B cell (primary cell): Measurements from ENCODE around the gene TMC8. TPM values are rescaled to one million over a fixed set of nuclear protein-coding genes. Genes with fewer than 3 reads are reported as not detected.

Experiments
- ATAC-seq: fragments of 200-7000 bp; cut with Tn5 transposase; one replicate; pipeline ENCODE4 v1.10.0; 2021; ENCODE audit warnings: low read depth, mild to moderate bottlenecking, moderate number of reproducible peaks, moderate library complexity
- CTCF ChIA-PET: fragments of 350-600 bp; sonication (Branson Sonifier 250); formaldehyde crosslinking; loops from one replicate; lab custom pipeline; 2021; ENCODE audit warnings: antibody characterized with exemption, inconsistent platforms; lab: Charles Lee
- POLR2A ChIA-PET: fragments of 350-600 bp; sonication (Branson Sonifier 250); formaldehyde crosslinking; loops from one replicate; lab custom pipeline; 2021; ENCODE audit warnings: antibody characterized with exemption; lab: Charles Lee
- DNase-seq: peaks from one replicate; pipeline ENCODE4 v3.0.0; 2013
- H2AFZ ChIP-seq: 2 replicates; pipeline ENCODE4 v1.6.1; 2012; ENCODE audit warnings: mild to moderate bottlenecking, low read depth, low read length; ENCODE audit not compliant: insufficient read depth, poor library complexity, severe bottlenecking
- H3K27ac ChIP-seq, 2 donors: 1 replicate in 1 of 2; 2 replicates in 1 of 2; pipeline ENCODE4 v1.5.1; 2012 to 2013; ENCODE audit warnings: low read length in 2 of 2, mild to moderate bottlenecking in 2 of 2, moderate library complexity in 1 of 2
- H3K27me3 ChIP-seq, 4 experiments: fragments of 200-600 bp in 1 of 4; sonication (generic) in 1 of 4; replicated peaks in 1 of 4; 1 replicate in 2 of 4; 2 replicates in 2 of 4; pipeline versions ENCODE4 v1.6.1 to v1.7.0; 2013 to 2016; ENCODE audit warnings: low read length in 3 of 4, mild to moderate bottlenecking in 2 of 4, mixed read lengths in 1 of 4, moderate library complexity in 1 of 4; ENCODE audit not compliant: insufficient read depth in 4 of 4, control insufficient read depth in 3 of 4; ENCODE audit errors: control extremely low read depth in 1 of 4
- H3K36me3 ChIP-seq, 2 experiments: replicated peaks in 1 of 2; 1 replicate in 1 of 2; 2 replicates in 1 of 2; pipeline versions ENCODE4 v1.6.1 to v1.7.1; 2013; ENCODE audit warnings: low read length in 1 of 2; ENCODE audit not compliant: insufficient read depth in 2 of 2, control insufficient read depth in 1 of 2; ENCODE audit errors: control extremely low read depth in 1 of 2, extremely low read depth in 1 of 2
- H3K4me1 ChIP-seq, 2 donors: fragments of 200-600 bp in 1 of 2; sonication (generic) in 1 of 2; 1 replicate in 1 of 2; 2 replicates in 1 of 2; pipeline versions ENCODE4 v1.5.1 to v1.6.1; 2013 to 2017; ENCODE audit warnings: low read length in 2 of 2; ENCODE audit not compliant: control insufficient read depth in 2 of 2, insufficient read depth in 2 of 2
- H3K4me2 ChIP-seq: replicated peaks from 2 replicates; pipeline ENCODE3; 2012; ENCODE audit warnings: mild to moderate bottlenecking, low read depth, low read length; ENCODE audit not compliant: poor library complexity, severe bottlenecking
- H3K4me3 ChIP-seq, 5 experiments: fragments of 200-600 bp in 1 of 5; sonication (generic) in 1 of 5; 1 replicate in 3 of 5; 2 replicates in 2 of 5; pipeline versions ENCODE4 v1.5.1 to v1.7.0; 2011 to 2016; ENCODE audit warnings: low read length in 4 of 5, mild to moderate bottlenecking in 4 of 5, low read depth in 2 of 5, control low read depth in 1 of 5, moderate library complexity in 1 of 5; ENCODE audit not compliant: insufficient read depth in 1 of 5; ENCODE audit errors: control extremely low read depth in 1 of 5, extremely low read depth in 1 of 5
- H3K79me2 ChIP-seq: fragments of 200-600 bp; sonication (generic); one replicate; pipeline ENCODE4 v1.6.0; 2016; ENCODE audit warnings: low read length; ENCODE audit not compliant: control insufficient read depth, insufficient read depth
- H3K9ac ChIP-seq: fragments of 200-600 bp; sonication (generic); 2 replicates; pipeline ENCODE4 v1.6.1; 2017; ENCODE audit warnings: mild to moderate bottlenecking, low read length, moderate library complexity
- H3K9me3 ChIP-seq, 3 donors: one replicate each; pipeline versions ENCODE4 v1.6.1 to v1.7.1; 2013; ENCODE audit warnings: low read length in 2 of 3; ENCODE audit not compliant: control insufficient read depth in 2 of 3, insufficient read depth in 1 of 3; ENCODE audit errors: control extremely low read depth in 1 of 3
- H4K20me1 ChIP-seq: 2 replicates; pipeline ENCODE4 v1.6.0; 2012; ENCODE audit warnings: mild to moderate bottlenecking, low read length; ENCODE audit not compliant: insufficient read depth, control insufficient read depth, poor library complexity, severe bottlenecking
- H3K27ac Mint-ChIP-seq: one replicate; pipeline ENCODE4 v1.8.0; 2021; ENCODE audit warnings: mixed read lengths
- H3K27me3 Mint-ChIP-seq: one replicate; pipeline ENCODE4 v1.8.0; 2021; ENCODE audit warnings: mixed read lengths
- H3K4me1 Mint-ChIP-seq: one replicate; pipeline ENCODE4 v1.8.0; 2021; ENCODE audit warnings: mixed read lengths
- H3K4me3 Mint-ChIP-seq: one replicate; pipeline ENCODE4 v1.8.0; 2021; ENCODE audit warnings: mixed read lengths
- H3K9me3 Mint-ChIP-seq: one replicate; pipeline ENCODE4 v1.8.0; 2022; ENCODE audit warnings: mixed read lengths; ENCODE audit not compliant: insufficient read depth
- EZH2 ChIP-seq: IDR thresholded peaks from 2 replicates; pipeline ENCODE4 v1.6.1; 2012; ENCODE audit warnings: borderline replicate concordance, low read depth, mild to moderate bottlenecking, moderate library complexity, low read length; ENCODE audit not compliant: insufficient read depth, poor library complexity, severe bottlenecking
- WGBS: methylation state at CpG from one replicate; pipeline ENCODE4 v1.1.5; 2013; ENCODE audit warnings: missing lambda C conversion rate; ENCODE audit not compliant: insufficient coverage; 5-methylcytosine and 5-hydroxymethylcytosine counted together
- intact Hi-C: fragments of 100-400 bp; cut with micrococcal nuclease; formaldehyde crosslinking; loops from one replicate; pipeline ENCODE4 v1.10.0; 2022
- polyA plus RNA-seq: library from polyadenylated mRNA; depleted of rRNA; stranded (reverse); fragments of >200 nt; gene quantifications from 2 replicates; pipeline ENCODE4 v1.2.3, GENCODE V29; 2012
- total RNA-seq, 2 donors: library from RNA; stranded (reverse); fragments of 120-200 nt in 1 of 2; gene quantifications; 1 replicate in 1 of 2; 2 replicates in 1 of 2; pipeline versions ENCODE4 v1.2.3 to v1.2.4, GENCODE V29; 2013 to 2022
- TF ChIP-seq, protein P1 (sequence below): fragments of 200-600 bp; IDR thresholded peaks from one replicate; pipeline ENCODE4 v1.8.0; 2022; ENCODE audit warnings: antibody characterized with exemption, mild to moderate bottlenecking

Gene TMC8
- total and polyA plus RNA-seq, 2 donors (not counting 1 experiment from before 2014, with no cell fraction given): 235 to 352 TPM

DNA sequence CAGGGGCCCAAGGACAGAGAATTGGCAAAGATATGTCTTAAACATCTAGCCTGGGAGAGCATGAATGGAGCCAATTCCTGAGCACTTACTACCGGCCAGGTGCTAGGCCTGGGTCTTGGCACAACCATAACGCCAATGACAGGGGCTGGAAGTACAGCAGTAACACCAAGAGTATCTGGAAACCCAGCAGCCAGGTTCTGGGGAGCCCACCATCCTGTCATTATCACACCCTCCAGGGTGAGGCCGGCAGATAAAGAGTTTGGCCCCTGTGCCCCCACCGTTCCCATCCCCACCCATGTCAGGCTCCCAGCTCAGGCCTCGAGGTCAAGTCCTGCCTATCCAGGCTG lies 508 bp upstream of the TMC8 start:
- intact Hi-C loops: loop anchor here (1.0 to 10.0 kb wide), 4 partner anchors 122 to 1705 kb away; partner anchors contain the start of genes CBX4 and SOCS3
- ATAC-seq (no peak), DNase-seq (no peak)
- peak overlapping the region; percentile 100 for H3K4me2 ChIP-seq
- peak overlapping the region; percentile 96 for H3K4me3 Mint-ChIP-seq
- H3K36me3 ChIP-seq: peaks cover 0 to 54% of the 10 kb centered on the region in 2 experiments
- TF ChIP-seq, protein P1, sequence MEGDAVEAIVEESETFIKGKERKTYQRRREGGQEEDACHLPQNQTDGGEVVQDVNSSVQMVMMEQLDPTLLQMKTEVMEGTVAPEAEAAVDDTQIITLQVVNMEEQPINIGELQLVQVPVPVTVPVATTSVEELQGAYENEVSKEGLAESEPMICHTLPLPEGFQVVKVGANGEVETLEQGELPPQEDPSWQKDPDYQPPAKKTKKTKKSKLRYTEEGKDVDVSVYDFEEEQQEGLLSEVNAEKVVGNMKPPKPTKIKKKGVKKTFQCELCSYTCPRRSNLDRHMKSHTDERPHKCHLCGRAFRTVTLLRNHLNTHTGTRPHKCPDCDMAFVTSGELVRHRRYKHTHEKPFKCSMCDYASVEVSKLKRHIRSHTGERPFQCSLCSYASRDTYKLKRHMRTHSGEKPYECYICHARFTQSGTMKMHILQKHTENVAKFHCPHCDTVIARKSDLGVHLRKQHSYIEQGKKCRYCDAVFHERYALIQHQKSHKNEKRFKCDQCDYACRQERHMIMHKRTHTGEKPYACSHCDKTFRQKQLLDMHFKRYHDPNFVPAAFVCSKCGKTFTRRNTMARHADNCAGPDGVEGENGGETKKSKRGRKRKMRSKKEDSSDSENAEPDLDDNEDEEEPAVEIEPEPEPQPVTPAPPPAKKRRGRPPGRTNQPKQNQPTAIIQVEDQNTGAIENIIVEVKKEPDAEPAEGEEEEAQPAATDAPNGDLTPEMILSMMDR: no peak
- TF ChIP-seq EZH2: no peak
- H3K9me3 ChIP-seq: no peaks in the 10 kb centered on the region
- WGBS: 2% methylated on average over 5 of the region's 5 CpGs
- peaks cover 88% of the 10 kb centered on the region for H4K20me1 ChIP-seq
- peaks cover 80% of the 10 kb centered on the region for H3K79me2 ChIP-seq
- peak overlapping the region in 4 of 5 experiments; percentile 85 to 96 (median 92) for H3K4me3 ChIP-seq
- no peaks in the 10 kb centered on the region for H3K27me3 Mint-ChIP-seq
- H3K27ac Mint-ChIP-seq: peak overlapping the region; percentile 99
- peaks cover 67 to 80% of the 10 kb centered on the region in 2 donors for H3K4me1 ChIP-seq
- H3K9me3 Mint-ChIP-seq: no peaks in the 10 kb centered on the region
- peaks cover 73% of the 10 kb centered on the region for H3K4me1 Mint-ChIP-seq
- peak overlapping the region; percentile 91 for H3K9ac ChIP-seq
- no peaks in the 10 kb centered on the region for H3K27me3 ChIP-seq
- no peak overlapping the region for H2AFZ ChIP-seq
- H3K27ac ChIP-seq: peak overlapping the region; percentile 88 to 92
- POLR2A ChIA-PET: interaction anchor here (0.8 to 22.6 kb wide), 7 partner anchors 9 to 122 kb away, joined by 3 to 432 read pairs (median 5); partner anchors contain the start of gene SYNGR2
- CTCF ChIA-PET: interaction anchor here (1.0 to 13.9 kb wide), 7 partner anchors 9 to 121 kb away, joined by 3 to 169 read pairs (median 5); partner anchors contain the start of gene SYNGR2
